Dedifferentiated amniotic fluid mesenchymal stem cell (primary cell): ENCODE results near the gene ADGRA3.

ENCODE experiments used
- DNase-seq: peaks from one replicate; pipeline ENCODE4 v3.0.0-alpha.2; 2016; ENCODE audit errors: extremely low spot score

The ADGRA3 gene

GRCh38 chr4:22515888-22516541 is at the start of gene ADGRA3:
Gene ADGRA3, minus strand, starts transcription at chr4:22516066. Its CDS starts 282 bp downstream, at chr4:22515784.
- DNase-seq = peak; percentile 48

GRCh38 chr4:22556495-22556894 is 40.6 kb upstream of the ADGRA3 start:
- no peak for DNase-seq

GRCh38 chr4:22554670-22555069 is 38.8 kb upstream of the ADGRA3 start:
- no peak for DNase-seq

GRCh38 chr4:22553560-22553959 is 37.7 kb upstream of the ADGRA3 start:
- no peak for DNase-seq

GRCh38 chr4:22552812-22553211 is 36.9 kb upstream of the ADGRA3 start:
- DNase-seq = no peak

GRCh38 chr4:22551550-22551949 is 35.7 kb upstream of the ADGRA3 start:
- DNase-seq = no peak

- no peak for DNase-seq
Measured at GRCh38 chr4:22546299-22546698, 30.4 kb upstream of the ADGRA3 start.

- no peak for DNase-seq
Measured at GRCh38 chr4:22539251-22539650, 23.4 kb upstream of the ADGRA3 start.

- no peak for DNase-seq
Measured at GRCh38 chr4:22537864-22538263, 22.0 kb upstream of the ADGRA3 start.

GRCh38 chr4:22534374-22534773 is 18.5 kb upstream of the ADGRA3 start:
- DNase-seq = no peak

GRCh38 chr4:22532896-22533295 is 17.0 kb upstream of the ADGRA3 start:
- no peak for DNase-seq

GRCh38 chr4:22532117-22532516 is 16.3 kb upstream of the ADGRA3 start:
- DNase-seq = no peak

- no peak for DNase-seq
Measured at GRCh38 chr4:22531311-22532019, 15.6 kb upstream of the ADGRA3 start.

GRCh38 chr4:22524895-22525294 is 9.0 kb upstream of the ADGRA3 start:
- no peak for DNase-seq

- no peak for DNase-seq
Measured at GRCh38 chr4:22522706-22523501, 7.0 kb upstream of the ADGRA3 start.

- no peak for DNase-seq
Measured at GRCh38 chr4:22522206-22522605, 6.3 kb upstream of the ADGRA3 start.

GRCh38 chr4:22521240-22521639 is 5.4 kb upstream of the ADGRA3 start:
- DNase-seq = no peak

GRCh38 chr4:22515145-22515887 is 550 bp downstream of the ADGRA3 start:
- DNase-seq = peak; percentile 55

- no peak for DNase-seq
Measured at GRCh38 chr4:22514481-22514880, 1.4 kb downstream of the ADGRA3 start.

- DNase-seq = peak; percentile 45
Measured at GRCh38 chr4:22514001-22514400, 1.9 kb downstream of the ADGRA3 start.

- no peak for DNase-seq
Measured at GRCh38 chr4:22512306-22512705, 3.6 kb downstream of the ADGRA3 start.

- DNase-seq = no peak
Measured at GRCh38 chr4:22510750-22511149, 5.1 kb downstream of the ADGRA3 start.
